ENCODE data around the gene ATF3.

DNA sequence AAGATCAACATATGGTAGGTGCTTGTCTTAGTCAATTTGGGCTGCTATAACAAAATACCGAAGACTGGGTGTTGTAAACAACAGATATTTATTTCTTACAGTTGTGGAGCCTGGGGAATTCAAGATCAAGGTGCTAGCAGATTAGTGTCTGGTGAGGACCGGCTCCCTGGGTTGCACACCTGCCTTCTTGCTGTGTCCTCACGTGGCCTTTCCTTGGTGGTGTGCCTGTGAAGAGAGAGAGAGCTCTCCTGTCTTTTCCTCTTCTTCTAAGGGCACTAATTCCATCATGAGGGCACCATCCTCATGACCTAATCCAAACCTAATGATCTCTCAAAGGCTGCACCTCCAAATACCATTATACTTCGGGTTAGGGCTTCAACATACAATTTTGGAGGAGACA lies 45.8 kb upstream of the ATF3 start:
- TF ChIP-seq HNF4G (IDR thresholded peaks at IDR 0.05) (no peak), YY1 (IDR thresholded peaks at IDR 0.05) (no peak)
- TF ChIP-seq, protein P1, sequence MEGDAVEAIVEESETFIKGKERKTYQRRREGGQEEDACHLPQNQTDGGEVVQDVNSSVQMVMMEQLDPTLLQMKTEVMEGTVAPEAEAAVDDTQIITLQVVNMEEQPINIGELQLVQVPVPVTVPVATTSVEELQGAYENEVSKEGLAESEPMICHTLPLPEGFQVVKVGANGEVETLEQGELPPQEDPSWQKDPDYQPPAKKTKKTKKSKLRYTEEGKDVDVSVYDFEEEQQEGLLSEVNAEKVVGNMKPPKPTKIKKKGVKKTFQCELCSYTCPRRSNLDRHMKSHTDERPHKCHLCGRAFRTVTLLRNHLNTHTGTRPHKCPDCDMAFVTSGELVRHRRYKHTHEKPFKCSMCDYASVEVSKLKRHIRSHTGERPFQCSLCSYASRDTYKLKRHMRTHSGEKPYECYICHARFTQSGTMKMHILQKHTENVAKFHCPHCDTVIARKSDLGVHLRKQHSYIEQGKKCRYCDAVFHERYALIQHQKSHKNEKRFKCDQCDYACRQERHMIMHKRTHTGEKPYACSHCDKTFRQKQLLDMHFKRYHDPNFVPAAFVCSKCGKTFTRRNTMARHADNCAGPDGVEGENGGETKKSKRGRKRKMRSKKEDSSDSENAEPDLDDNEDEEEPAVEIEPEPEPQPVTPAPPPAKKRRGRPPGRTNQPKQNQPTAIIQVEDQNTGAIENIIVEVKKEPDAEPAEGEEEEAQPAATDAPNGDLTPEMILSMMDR (IDR thresholded peaks at IDR 0.05; ENCODE audit: low read depth, low read length, missing input control): no peak
- TF ChIP-seq, protein P2, sequence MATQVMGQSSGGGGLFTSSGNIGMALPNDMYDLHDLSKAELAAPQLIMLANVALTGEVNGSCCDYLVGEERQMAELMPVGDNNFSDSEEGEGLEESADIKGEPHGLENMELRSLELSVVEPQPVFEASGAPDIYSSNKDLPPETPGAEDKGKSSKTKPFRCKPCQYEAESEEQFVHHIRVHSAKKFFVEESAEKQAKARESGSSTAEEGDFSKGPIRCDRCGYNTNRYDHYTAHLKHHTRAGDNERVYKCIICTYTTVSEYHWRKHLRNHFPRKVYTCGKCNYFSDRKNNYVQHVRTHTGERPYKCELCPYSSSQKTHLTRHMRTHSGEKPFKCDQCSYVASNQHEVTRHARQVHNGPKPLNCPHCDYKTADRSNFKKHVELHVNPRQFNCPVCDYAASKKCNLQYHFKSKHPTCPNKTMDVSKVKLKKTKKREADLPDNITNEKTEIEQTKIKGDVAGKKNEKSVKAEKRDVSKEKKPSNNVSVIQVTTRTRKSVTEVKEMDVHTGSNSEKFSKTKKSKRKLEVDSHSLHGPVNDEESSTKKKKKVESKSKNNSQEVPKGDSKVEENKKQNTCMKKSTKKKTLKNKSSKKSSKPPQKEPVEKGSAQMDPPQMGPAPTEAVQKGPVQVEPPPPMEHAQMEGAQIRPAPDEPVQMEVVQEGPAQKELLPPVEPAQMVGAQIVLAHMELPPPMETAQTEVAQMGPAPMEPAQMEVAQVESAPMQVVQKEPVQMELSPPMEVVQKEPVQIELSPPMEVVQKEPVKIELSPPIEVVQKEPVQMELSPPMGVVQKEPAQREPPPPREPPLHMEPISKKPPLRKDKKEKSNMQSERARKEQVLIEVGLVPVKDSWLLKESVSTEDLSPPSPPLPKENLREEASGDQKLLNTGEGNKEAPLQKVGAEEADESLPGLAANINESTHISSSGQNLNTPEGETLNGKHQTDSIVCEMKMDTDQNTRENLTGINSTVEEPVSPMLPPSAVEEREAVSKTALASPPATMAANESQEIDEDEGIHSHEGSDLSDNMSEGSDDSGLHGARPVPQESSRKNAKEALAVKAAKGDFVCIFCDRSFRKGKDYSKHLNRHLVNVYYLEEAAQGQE (IDR thresholded peaks at IDR 0.05): no peak
